ENCODE results near the gene STIM2. TPM values are rescaled to one million over a fixed set of nuclear protein-coding genes. Genes with fewer than 3 reads are reported as not detected.
"Not testable (repeated sequence)": the region's sequence is repeated elsewhere in the genome, so short reads cannot be mapped to it uniquely, and the experiment has no call there.

The STIM2 gene
- total and polyA plus RNA-seq, 2 of the 4 experiments (the other 2 are of a cell fraction) = 16.1 to 27.6 TPM

DNA sequence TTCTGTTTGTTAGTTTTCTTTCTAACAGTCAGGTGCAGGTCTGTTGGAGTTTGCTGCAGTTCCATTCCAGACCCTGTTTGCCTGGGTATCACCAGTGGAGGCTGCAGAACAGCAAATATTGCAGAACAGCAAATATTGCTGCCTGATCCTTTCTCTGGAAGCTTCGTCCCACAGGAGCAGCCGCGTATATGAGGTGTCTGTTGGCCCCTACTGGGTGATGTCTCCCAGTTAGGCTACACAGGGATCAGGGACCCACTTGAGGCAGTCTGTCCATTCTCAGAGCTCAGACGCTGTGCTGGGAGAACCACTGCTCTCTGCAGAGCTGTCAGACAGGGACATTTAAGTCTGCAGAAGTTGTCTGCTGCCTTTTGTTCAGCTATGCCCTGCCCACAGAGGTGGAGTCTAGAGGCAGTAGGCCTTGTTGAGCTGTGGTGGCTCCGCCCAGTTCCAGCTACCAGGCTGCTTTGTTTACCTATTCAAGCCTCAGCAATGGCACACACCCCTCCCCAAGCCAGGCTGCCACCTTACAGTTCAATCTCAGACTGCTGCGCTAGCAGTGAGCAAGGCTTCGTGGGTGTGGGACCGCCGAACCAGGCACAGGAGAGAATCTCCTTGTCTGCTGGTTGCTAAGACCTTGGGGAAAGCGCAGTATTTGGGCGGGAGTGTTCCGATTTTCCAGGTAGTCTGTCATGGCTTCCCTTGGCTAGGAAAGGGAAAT lies 115.0 kb downstream of the STIM2 start:
- H3K9me1 ChIP-seq (ENCODE audit: insufficient read depth, low read length); H3K4me2 ChIP-seq (ENCODE audit: low read depth, low read length); intact Hi-C loops (cut with micrococcal nuclease); H2BK120ac ChIP-seq (ENCODE audit: low read depth, low read length); CTCF ChIA-PET; dilution Hi-C loops (cut with HindIII; ENCODE audit: low sequenced_read_pairs, unreplicated experiment); BruUV-seq (replicated peaks); H3K4me1 ChIP-seq (ENCODE audit: control insufficient read depth, insufficient read depth, low read length); H2AK9ac ChIP-seq (replicated peaks; ENCODE audit: low read depth, low read length, poor library complexity); H3K9ac ChIP-seq (ENCODE audit: low read depth, low read length); H3K36me3 ChIP-seq (ENCODE audit: control insufficient read depth, insufficient read depth, low read length); H3K23ac ChIP-seq (ENCODE audit: low read depth, low read length); H2BK5ac ChIP-seq (ENCODE audit: low read depth, low read length, poor library complexity, severe bottlenecking); in situ Hi-C loops (cut with MboI; ENCODE audit: low sequenced_read_pairs); H3K14ac ChIP-seq (replicated peaks; ENCODE audit: low read depth, low read length); H2AFZ ChIP-seq (replicated peaks; ENCODE audit: low read length, poor library complexity); H3K27me3 ChIP-seq (ENCODE audit: control insufficient read depth, insufficient read depth, low read length); H4K5ac ChIP-seq (ENCODE audit: low read depth, low read length); H2BK20ac ChIP-seq (ENCODE audit: low read depth, low read length); ATAC-seq (ENCODE audit: low read depth); H3K9me3 ChIP-seq (ENCODE audit: control insufficient read depth, insufficient read depth, low read length); H4K20me1 ChIP-seq (ENCODE audit: insufficient read depth, low read length); H3K56ac ChIP-seq (ENCODE audit: extremely low read depth, insufficient read depth, low read length); H4K8ac ChIP-seq (ENCODE audit: low read depth in 2 of 2, low read length in 2 of 2); H3K18ac ChIP-seq (ENCODE audit: low read depth, low read length); H2BK15ac ChIP-seq (ENCODE audit: low read depth, low read length); DNase-seq; H3K79me1 ChIP-seq (ENCODE audit: low read depth in 1 of 2, low read length in 2 of 2); H4K91ac ChIP-seq (ENCODE audit: insufficient read depth, low read depth, low read length); H3K27ac ChIP-seq (ENCODE audit: insufficient read depth, low read length); H3K4me3 ChIP-seq (ENCODE audit: insufficient read depth, low read depth, low read length); H2AK5ac ChIP-seq (ENCODE audit: low read depth, low read length); H3K4ac ChIP-seq (ENCODE audit: low read depth, low read length): not testable (repeated sequence)
- POLR2A ChIA-PET (ENCODE audit: unreplicated experiment) = interaction anchor here (0.6 kb wide), 1 partner anchor 31 kb away, joined by 6 read pairs; no protein-coding TSS in a partner anchor
- WGBS, 2 experiments (ENCODE audit: extremely low coverage in 2 of 2, insufficient read length in 1 of 2) = 80% methylated on average over 6 of the region's 12 CpGs; no CpG with 5 or more reads in 1 of the 2 experiments
